Measurements from ENCODE around the gene MAT2A.

The MAT2A gene

GRCh38 chr2:85548608-85548900 is 9.6 kb downstream of the MAT2A start:
- no peak for TF ChIP-seq ZFX (IDR thresholded peaks at IDR 0.05)
- TF ChIP-seq, protein P1, sequence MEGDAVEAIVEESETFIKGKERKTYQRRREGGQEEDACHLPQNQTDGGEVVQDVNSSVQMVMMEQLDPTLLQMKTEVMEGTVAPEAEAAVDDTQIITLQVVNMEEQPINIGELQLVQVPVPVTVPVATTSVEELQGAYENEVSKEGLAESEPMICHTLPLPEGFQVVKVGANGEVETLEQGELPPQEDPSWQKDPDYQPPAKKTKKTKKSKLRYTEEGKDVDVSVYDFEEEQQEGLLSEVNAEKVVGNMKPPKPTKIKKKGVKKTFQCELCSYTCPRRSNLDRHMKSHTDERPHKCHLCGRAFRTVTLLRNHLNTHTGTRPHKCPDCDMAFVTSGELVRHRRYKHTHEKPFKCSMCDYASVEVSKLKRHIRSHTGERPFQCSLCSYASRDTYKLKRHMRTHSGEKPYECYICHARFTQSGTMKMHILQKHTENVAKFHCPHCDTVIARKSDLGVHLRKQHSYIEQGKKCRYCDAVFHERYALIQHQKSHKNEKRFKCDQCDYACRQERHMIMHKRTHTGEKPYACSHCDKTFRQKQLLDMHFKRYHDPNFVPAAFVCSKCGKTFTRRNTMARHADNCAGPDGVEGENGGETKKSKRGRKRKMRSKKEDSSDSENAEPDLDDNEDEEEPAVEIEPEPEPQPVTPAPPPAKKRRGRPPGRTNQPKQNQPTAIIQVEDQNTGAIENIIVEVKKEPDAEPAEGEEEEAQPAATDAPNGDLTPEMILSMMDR (conservative IDR thresholded peaks at IDR 0.05) = no peak
- H3K27ac ChIP-seq = no peak overlapping the region; the same call in 1 of the 2 replicates

DNA sequence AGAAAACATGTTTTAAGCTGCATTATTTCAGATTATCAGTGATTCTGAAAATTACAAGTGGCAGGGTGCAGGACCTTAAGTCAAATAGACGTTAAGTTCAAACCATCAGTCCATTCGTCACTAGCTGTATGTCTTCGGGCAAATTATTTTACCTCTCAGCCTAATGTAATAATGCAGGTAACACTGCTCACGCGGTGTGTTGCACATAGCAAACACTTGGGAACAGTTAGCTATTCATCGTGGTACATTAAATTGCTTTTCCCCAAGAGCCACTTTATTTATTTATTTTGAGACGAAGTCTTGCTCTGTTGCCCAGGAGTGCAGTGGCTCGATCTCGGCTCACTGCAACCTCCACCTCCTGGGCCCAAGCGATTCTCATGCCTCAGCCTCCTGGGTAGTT is 10.1 kb downstream of the MAT2A start:
- peak overlapping the region; percentile 16 for H3K27ac ChIP-seq
- TF ChIP-seq, protein P1 (conservative IDR thresholded peaks at IDR 0.05) = no peak
- no peak for TF ChIP-seq ZFX (IDR thresholded peaks at IDR 0.05)

DNA sequence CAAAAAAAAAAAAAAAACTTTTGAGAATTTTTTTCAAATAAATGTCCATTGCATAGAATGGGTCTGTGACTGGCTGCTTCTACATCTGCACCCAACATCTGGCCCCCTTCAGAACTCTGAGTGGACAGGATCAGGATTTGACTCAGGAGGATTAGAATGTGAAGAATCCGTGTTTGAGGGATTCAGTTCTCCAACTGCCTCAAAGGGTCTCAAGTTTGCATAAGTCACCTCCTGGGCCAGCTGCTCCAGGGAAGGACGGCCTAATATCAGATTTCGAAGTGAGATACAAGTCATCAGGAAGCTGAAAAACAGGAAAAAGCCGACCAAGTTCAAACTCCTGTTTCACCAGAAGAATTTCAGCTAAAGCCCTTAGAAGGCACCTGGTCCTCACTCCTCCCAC is 10.9 kb downstream of the MAT2A start:
- H3K27ac ChIP-seq = no peak overlapping the region
- no peak for TF ChIP-seq ZFX (IDR thresholded peaks at IDR 0.05)
- TF ChIP-seq, protein P1 (conservative IDR thresholded peaks at IDR 0.05) = no peak

GRCh38 chr2:85550486-85550885 is 11.5 kb downstream of the MAT2A start:
- H3K27ac ChIP-seq = no peak overlapping the region
- no peak for TF ChIP-seq ZFX (IDR thresholded peaks at IDR 0.05)

GRCh38 chr2:85551698-85552678 is 13.0 kb downstream of the MAT2A start:
- H3K27ac ChIP-seq = peak overlapping the region; percentile 21; the same call in 1 of the 2 replicates
- no peak for TF ChIP-seq ZFX (IDR thresholded peaks at IDR 0.05)
- TF ChIP-seq, protein P1 (conservative IDR thresholded peaks at IDR 0.05) = peak; percentile 88

GRCh38 chr2:85553184-85553583 is 14.2 kb downstream of the MAT2A start:
- no peak overlapping the region for H3K27ac ChIP-seq
- TF ChIP-seq, protein P1 (conservative IDR thresholded peaks at IDR 0.05) = no peak
- TF ChIP-seq ZFX (IDR thresholded peaks at IDR 0.05) = no peak

- H3K27ac ChIP-seq = no peak overlapping the region
- TF ChIP-seq, protein P1 (conservative IDR thresholded peaks at IDR 0.05) = no peak
- no peak for TF ChIP-seq ZFX (IDR thresholded peaks at IDR 0.05)
Measured at GRCh38 chr2:85554980-85555612, 16.1 kb downstream of the MAT2A start.

Measured in C4-2B (cell line).